Psoas muscle (tissue), 8 donors: Measurements from ENCODE around the gene SLCO3A1. TPM values are rescaled to one million over a fixed set of nuclear protein-coding genes. Genes with fewer than 3 reads are reported as not detected.

Experiments used
- ATAC-seq, 4 donors: fragments of 200-7000 bp; cut with Tn5 transposase; one replicate each; pipeline ENCODE4 v1.9.1; 2020; ENCODE audit warnings: moderate library complexity in 3 of 4, mild to moderate bottlenecking in 2 of 4
- DNase-seq, 2 donors: peaks; one replicate each; pipeline ENCODE4 v3.0.0-alpha.2; 2020
- H3K27ac ChIP-seq: fragments of 200-600 bp; one replicate; pipeline ENCODE4 v1.8.0; 2022
- H3K27me3 ChIP-seq, 3 donors: fragments of 200-600 bp in 1 of 3; one replicate each; pipeline versions ENCODE4 v1.6.1 to v1.8.0; 2013 to 2022; ENCODE audit warnings: low read length in 2 of 3, mild to moderate bottlenecking in 2 of 3, moderate library complexity in 1 of 3; ENCODE audit not compliant: insufficient read depth in 3 of 3
- H3K36me3 ChIP-seq, 2 donors: fragments of 200-600 bp in 1 of 2; one replicate each; pipeline versions ENCODE4 v1.6.1 to v1.8.0; 2013 to 2022; ENCODE audit warnings: low read depth in 1 of 2, mild to moderate bottlenecking in 1 of 2, moderate library complexity in 1 of 2; ENCODE audit not compliant: insufficient read depth in 1 of 2
- H3K4me1 ChIP-seq: fragments of 200-600 bp; one replicate; pipeline ENCODE4 v1.8.0; 2022
- H3K4me3 ChIP-seq: fragments of 200-600 bp; one replicate; pipeline ENCODE4 v1.8.0; 2022; ENCODE audit warnings: mild to moderate bottlenecking
- H3K9me3 ChIP-seq: fragments of 200-600 bp; one replicate; pipeline ENCODE4 v1.8.0; 2022
- CTCF ChIP-seq: fragments of 200-600 bp; IDR thresholded peaks from one replicate; pipeline ENCODE4 v1.8.0; 2022; ENCODE audit warnings: antibody characterized with exemption
- WGBS, 3 donors: extraction: QIAGEN DNeasy Blood & Tissue Kit; methylation state at CpG; one replicate each; pipeline versions ENCODE4 v1.1.6 to v1.1.7; 2013; 5-methylcytosine and 5-hydroxymethylcytosine counted together
- intact Hi-C, 2 donors: fragments of 100-400 bp; cut with DNase I; formaldehyde crosslinking; loops; one replicate each; pipeline versions ENCODE4 v1.11.0 to v1.14.2; 2022
- polyA plus RNA-seq, 3 donors: library from polyadenylated mRNA; stranded (reverse); fragments of 200-250 nt; gene quantifications; one replicate each; pipeline ENCODE4 v1.2.3, GENCODE V29; 2013
- total RNA-seq, 4 donors: library from RNA; stranded (reverse); fragmentation: NEBNext Ultra II Directional in 2 of 4; extraction: Animal tissue kit (Norgen Biotek cat#: 25700) in 2 of 4; gene quantifications; one replicate each; pipeline versions ENCODE4 v1.2.1 to v1.2.4, GENCODE V29; 2021 to 2023
- donor health status: healthy with polysubstance abuse.
- donor health status: DM: no; HTN: no; CAD: no; lungs with moderate emphysema.
- donor health status: Bipolar disorder and iron deficiency.
- donor health status: healthy.
- donor health status: DM: yes; HTN: yes; CAD: no.
- donor health status: DM: no; HTN: no; CAD: no.
- donor health status: DM: no; HTN: no; CAD: no.
- donor health status: DM: yes; HTN: yes; CAD: no.

The SLCO3A1 gene
- total and polyA plus RNA-seq, 7 donors = 3.5 to 10.3 (median 9.4) TPM

- H3K27ac ChIP-seq = no peak overlapping the region
- DNase-seq (no peak), ATAC-seq (no peak)
- peaks cover 10% of the 10 kb centered on the region for H3K4me1 ChIP-seq
- peak; percentile 51 for TF ChIP-seq CTCF
- 72 to 87% (median 77%) methylated on average over 7 of the region's 7 CpGs for WGBS, 3 donors
- H3K27me3 ChIP-seq = no peaks in the 10 kb centered on the region
- intact Hi-C loops = loop anchor here (5.0 kb wide), 4 partner anchors 93 to 547 kb away; no protein-coding TSS in a partner anchor
- no peaks in the 10 kb centered on the region for H3K9me3 ChIP-seq
- no peak overlapping the region for H3K4me3 ChIP-seq
- H3K36me3 ChIP-seq = no peaks in the 10 kb centered on the region
Measured at GRCh38 chr15:91849749-91850161, 3.8 kb upstream of the SLCO3A1 start.

- WGBS, 3 donors = 0 to 1% (median 1%) methylated on average over 41 to 70 of the region's 70 CpGs
- Histone ChIP-seq H3K27ac (peak overlapping the region; percentile 78), H3K36me3 (no peaks in the 10 kb centered on the region), H3K4me1 (peaks cover 10% of the 10 kb centered on the region), H3K27me3 (no peaks in the 10 kb centered on the region), H3K4me3 (peak overlapping the region; percentile 81), H3K9me3 (no peaks in the 10 kb centered on the region)
- peak; percentile 85 to 90 (median 89) for ATAC-seq
- intact Hi-C loops = loop anchor here (2.0 to 5.0 kb wide), 5 partner anchors 89 to 551 kb away; no protein-coding TSS in a partner anchor
- peak; percentile 78 to 90 for DNase-seq
- TF ChIP-seq CTCF = peak; percentile 74
Measured at GRCh38 chr15:91852741-91853510, 582 bp upstream of the SLCO3A1 start.

GRCh38 chr15:91853948-91854638, 585 bp downstream of the SLCO3A1 start:
- Histone ChIP-seq H3K4me1 (peaks cover 10% of the 10 kb centered on the region), H3K36me3 (no peaks in the 10 kb centered on the region), H3K9me3 (no peaks in the 10 kb centered on the region), H3K4me3 (peak overlapping the region; percentile 81), H3K27me3 (no peaks in the 10 kb centered on the region), H3K27ac (peak overlapping the region; percentile 78)
- ATAC-seq (peak; percentile 51 to 59 (median 54)), DNase-seq (peak; percentile 68 to 73)
- intact Hi-C loops = loop anchor here (2.0 to 5.0 kb wide), 6 partner anchors 88 to 552 kb away; no protein-coding TSS in a partner anchor
- peak; percentile 31 for TF ChIP-seq CTCF
- 3% methylated on average over 49 to 59 of the region's 60 CpGs for WGBS, 3 donors

GRCh38 chr15:91854639-91854990, 1.1 kb downstream of the SLCO3A1 start:
- no peaks in the 10 kb centered on the region for H3K27me3 ChIP-seq
- peaks cover 10% of the 10 kb centered on the region for H3K4me1 ChIP-seq
- intact Hi-C loops = loop anchor here (2.0 to 5.0 kb wide), 5 partner anchors 88 to 552 kb away; no protein-coding TSS in a partner anchor
- H3K9me3 ChIP-seq = no peaks in the 10 kb centered on the region
- no peaks in the 10 kb centered on the region for H3K36me3 ChIP-seq
- no peak for TF ChIP-seq CTCF
- H3K27ac ChIP-seq = no peak overlapping the region
- DNase-seq = no peak
- peak overlapping the region; percentile 81 for H3K4me3 ChIP-seq
- WGBS, 3 donors = 53 to 60% (median 57%) methylated on average over 12 of the region's 12 CpGs
- ATAC-seq = no peak
